Fibroblast of mammary gland (primary cell): ENCODE measurements around the gene MYLK3.
A peak's percentile ranks its signal among the peaks of the same experiment; 100 is the strongest.

Experiments used
- DNase-seq: peaks from one replicate; pipeline ENCODE4 v3.0.0-alpha.2; 2010; ENCODE audit warnings: low read depth
- H3K4me3 ChIP-seq: 2 replicates; pipeline ENCODE4 v1.5.1; 2011; ENCODE audit warnings: low read depth, mild to moderate bottlenecking, low read length, moderate library complexity; ENCODE audit not compliant: control insufficient read depth
- CTCF ChIP-seq: conservative IDR thresholded peaks from 2 replicates; pipeline ENCODE4 v1.5.1; 2011; ENCODE audit warnings: low read depth, low read length, inconsistent platforms; ENCODE audit not compliant: control insufficient read depth, insufficient read depth

Gene MYLK3

GRCh38 chr16:46775214-46775613 lies 27.1 kb upstream of the MYLK3 start:
- no peak for TF ChIP-seq CTCF
- no peak overlapping the region for H3K4me3 ChIP-seq
- DNase-seq = no peak

DNA sequence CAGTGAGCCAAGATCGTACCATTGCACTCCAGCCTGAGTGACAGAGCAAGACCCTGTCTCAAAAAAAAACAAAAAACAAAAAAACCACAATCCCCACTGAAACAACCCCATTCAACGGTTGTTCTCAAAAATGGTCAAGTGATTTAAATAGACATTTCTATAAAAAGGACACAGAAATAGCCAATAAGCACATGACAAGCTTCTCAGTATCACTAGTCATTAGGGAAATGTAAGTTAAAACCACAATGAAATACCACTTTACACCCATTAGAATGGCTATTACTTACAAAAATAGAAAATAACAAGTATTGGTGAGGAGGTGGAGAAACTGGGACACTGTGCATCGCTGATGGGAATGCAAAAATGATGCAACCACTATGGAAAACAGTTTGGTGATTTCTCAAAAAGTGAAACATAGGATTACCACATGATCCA lies 26.6 kb upstream of the MYLK3 start:
- H3K4me3 ChIP-seq = no peak overlapping the region
- no peak for DNase-seq
- no peak for TF ChIP-seq CTCF

DNA sequence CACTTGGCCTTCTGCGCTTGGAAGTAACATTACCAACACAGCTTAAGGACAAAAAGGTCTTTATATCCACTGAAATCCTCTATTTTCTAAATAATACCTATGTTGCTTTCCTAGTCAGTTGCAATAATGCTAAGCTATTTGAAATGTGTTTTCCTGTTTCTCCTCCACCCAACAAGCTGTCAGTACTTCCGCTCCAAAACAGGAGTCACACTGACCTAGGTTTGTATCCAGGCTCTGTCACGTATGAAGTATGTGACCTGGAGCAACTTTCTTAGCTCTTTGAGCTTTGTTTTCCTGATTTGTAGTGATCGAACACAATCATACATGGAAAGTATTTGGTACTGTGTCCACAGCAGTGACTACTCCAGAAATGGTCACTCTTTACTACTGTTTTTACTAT lies 24.3 kb upstream of the MYLK3 start:
- no peak for TF ChIP-seq CTCF
- H3K4me3 ChIP-seq = no peak overlapping the region
- DNase-seq = no peak

GRCh38 chr16:46768809-46769208 lies 20.7 kb upstream of the MYLK3 start:
- TF ChIP-seq CTCF = no peak
- no peak for DNase-seq

GRCh38 chr16:46765050-46765449 lies 16.9 kb upstream of the MYLK3 start:
- peak; percentile 55 for DNase-seq
- TF ChIP-seq CTCF = no peak
- no peak overlapping the region for H3K4me3 ChIP-seq

More at GRCh38 chr16:46768809-46769208, 20.7 kb upstream of the MYLK3 start:
- no peak overlapping the region for H3K4me3 ChIP-seq

- no peak for DNase-seq
- TF ChIP-seq CTCF = no peak
- H3K4me3 ChIP-seq = no peak overlapping the region
Measured at GRCh38 chr16:46763147-46763546, 15.0 kb upstream of the MYLK3 start.

- no peak for DNase-seq
- no peak for TF ChIP-seq CTCF
- no peak overlapping the region for H3K4me3 ChIP-seq
Measured at GRCh38 chr16:46762583-46762982, 14.4 kb upstream of the MYLK3 start.
